ENCODE results near the gene KCNMA1.
"Not testable (repeated sequence)": the region's sequence is repeated elsewhere in the genome, so short reads cannot be mapped to it uniquely, and the experiment has no call there.

KCNMA1 gene

GRCh38 chr10:77664008-77664407, 26.4 kb upstream of the KCNMA1 start:
- DNase-seq = no peak

- no peak for DNase-seq
Observed at GRCh38 chr10:77661674-77662073, 24.1 kb upstream of the KCNMA1 start.

GRCh38 chr10:77661100-77661499, 23.5 kb upstream of the KCNMA1 start:
- no peak for DNase-seq

GRCh38 chr10:77659046-77659670, 21.6 kb upstream of the KCNMA1 start:
- DNase-seq = not testable (repeated sequence)

- no peak for DNase-seq
Observed at GRCh38 chr10:77653210-77653609, 15.6 kb upstream of the KCNMA1 start.

GRCh38 chr10:77649333-77650331, 12.0 kb upstream of the KCNMA1 start:
- DNase-seq = no peak

- DNase-seq = no peak
Observed at GRCh38 chr10:77648472-77648871, 10.9 kb upstream of the KCNMA1 start.

- no peak for DNase-seq
Observed at GRCh38 chr10:77647543-77648293, 10.1 kb upstream of the KCNMA1 start.

- no peak for DNase-seq
Observed at GRCh38 chr10:77644557-77645243, 7.1 kb upstream of the KCNMA1 start.

GRCh38 chr10:77643795-77644468, 6.3 kb upstream of the KCNMA1 start:
- peak in 8 of 56 donors; percentile 12 to 29 (median 18) for DNase-seq

GRCh38 chr10:77641788-77642397, 4.3 kb upstream of the KCNMA1 start:
- peak in 29 of 56 donors; percentile 6 to 88 (median 40) for DNase-seq

- no peak for DNase-seq
Observed at GRCh38 chr10:77641344-77641743, 3.7 kb upstream of the KCNMA1 start.

- DNase-seq = no peak
Observed at GRCh38 chr10:77640167-77640566, 2.6 kb upstream of the KCNMA1 start.

- DNase-seq = no peak
Observed at GRCh38 chr10:77639756-77640155, 2.1 kb upstream of the KCNMA1 start.

- DNase-seq = peak in 15 of 56 donors; percentile 11 to 61 (median 46)
Observed at GRCh38 chr10:77638321-77639101, 903 bp upstream of the KCNMA1 start.

GRCh38 chr10:77636967-77637531, 559 bp downstream of the KCNMA1 start:
- DNase-seq = peak in 9 of 56 donors; percentile 12 to 75 (median 51)

- peak in 14 of 56 donors; percentile 12 to 38 (median 20) for DNase-seq
Observed at GRCh38 chr10:77636282-77636966, 1.2 kb downstream of the KCNMA1 start.
